Adrenal gland (tissue), 12 donors: ENCODE measurements around the gene GATAD2A. TPM values are rescaled to one million over a fixed set of nuclear protein-coding genes. Genes with fewer than 3 reads are reported as not detected.

ENCODE experiments used
- DNase-seq, 7 donors: peaks; one replicate each; pipeline ENCODE4 v3.0.0-alpha.2; 2019 to 2020
- H3K27ac ChIP-seq, 5 donors: fragments of 200-600 bp; sonication (generic) in 4 of 5; 1 replicate in 3 of 5; 2 replicates in 2 of 5; pipeline versions ENCODE4 v1.5.1 to v1.8.0; 2016 to 2020; ENCODE audit warnings: mild to moderate bottlenecking in 1 of 5
- H3K27me3 ChIP-seq: fragments of 200-600 bp; 2 replicates; pipeline ENCODE4 v1.8.0; 2021
- H3K36me3 ChIP-seq, 2 donors: fragments of 200-600 bp; replicated peaks in 1 of 2; 1 replicate in 1 of 2; 2 replicates in 1 of 2; pipeline versions ENCODE4 v1.5.1 to v1.8.0; 2018 to 2022
- H3K4me1 ChIP-seq, 2 donors: fragments of 200-600 bp; replicated peaks in 1 of 2; 1 replicate in 1 of 2; 2 replicates in 1 of 2; pipeline versions ENCODE4 v1.5.1 to v1.8.0; 2018 to 2021
- H3K4me3 ChIP-seq, 4 donors: fragments of 200-600 bp; sonication (generic) in 3 of 4; one replicate each; pipeline ENCODE4 v1.5.1; 2016 to 2018
- H3K9me3 ChIP-seq, 3 donors: fragments of 200-600 bp; sonication (generic) in 1 of 3; replicated peaks in 1 of 3; 1 replicate in 2 of 3; 2 replicates in 1 of 3; pipeline versions ENCODE4 v1.5.1 to v1.8.0; 2016 to 2021
- CTCF ChIP-seq, 6 experiments: fragments of 450-650 bp in 4 of 6; fragments of 200-600 bp in 2 of 6; sonication (generic) in 1 of 6; IDR thresholded peaks; 1 replicate in 5 of 6; 2 replicates in 1 of 6; pipeline versions ENCODE4 v1.5.1 to v1.8.0; 2016 to 2021; ENCODE audit warnings: antibody characterized with exemption in 6 of 6, mild to moderate bottlenecking in 2 of 6, moderate library complexity in 1 of 6
- POLR2A ChIP-seq, 2 donors: fragments of 450-650 bp; IDR thresholded peaks; one replicate each; pipeline ENCODE4 v1.6.1; 2017; ENCODE audit warnings: antibody characterized with exemption in 2 of 2, mild to moderate bottlenecking in 2 of 2, moderate library complexity in 1 of 2
- WGBS, 4 donors: extraction: QIAGEN DNeasy Blood & Tissue Kit in 2 of 4; methylation state at CpG; one replicate each; pipeline versions ENCODE4 v1.1.5 to v1.1.7; 2013 to 2017; 5-methylcytosine and 5-hydroxymethylcytosine counted together
- intact Hi-C, 2 donors: fragments of 100-400 bp; cut with DNase I; formaldehyde crosslinking; loops; one replicate each; pipeline versions ENCODE4 v1.14.1 to v1.15.0; 2022 to 2023
- polyA plus RNA-seq, 3 donors: library from polyadenylated mRNA; stranded (reverse); fragments of 200-250 nt in 2 of 3; fragments of 350-450 nt in 1 of 3; fragmentation: Illumina TruSeq in 1 of 3; extraction: RNeasy Lipid Tissue Mini Kit (QIAGEN cat#74804) in 1 of 3; gene quantifications; one replicate each; pipeline ENCODE4 v1.2.3, GENCODE V29; 2013 to 2014
- total RNA-seq, 9 donors: library from RNA; depleted of rRNA in 4 of 9; stranded (reverse); fragments of >200 nt in 4 of 9; fragments of 120-200 nt in 1 of 9; fragmentation: NEBNext Ultra II Directional in 1 of 9; extraction: Animal tissue kit (Norgen Biotek cat#: 25700) in 1 of 9; gene quantifications; one replicate each; pipeline versions ENCODE4 v1.1.0 to v1.2.4, GENCODE V29; 2013 to 2023
- donor health status: healthy with polysubstance abuse.
- donor health status: Bipolar disorder and iron deficiency.
- donor health status: DM: yes; HTN: yes; CAD: no.
- donor health status: DM: no; HTN: no; CAD: no.
- donor health status: DM: no; HTN: no; CAD: no.
- donor health status: DM: yes; HTN: yes; CAD: no.

GATAD2A gene
- total and polyA plus RNA-seq, 12 donors: 17.0 to 125 (median 61.9) TPM

DNA sequence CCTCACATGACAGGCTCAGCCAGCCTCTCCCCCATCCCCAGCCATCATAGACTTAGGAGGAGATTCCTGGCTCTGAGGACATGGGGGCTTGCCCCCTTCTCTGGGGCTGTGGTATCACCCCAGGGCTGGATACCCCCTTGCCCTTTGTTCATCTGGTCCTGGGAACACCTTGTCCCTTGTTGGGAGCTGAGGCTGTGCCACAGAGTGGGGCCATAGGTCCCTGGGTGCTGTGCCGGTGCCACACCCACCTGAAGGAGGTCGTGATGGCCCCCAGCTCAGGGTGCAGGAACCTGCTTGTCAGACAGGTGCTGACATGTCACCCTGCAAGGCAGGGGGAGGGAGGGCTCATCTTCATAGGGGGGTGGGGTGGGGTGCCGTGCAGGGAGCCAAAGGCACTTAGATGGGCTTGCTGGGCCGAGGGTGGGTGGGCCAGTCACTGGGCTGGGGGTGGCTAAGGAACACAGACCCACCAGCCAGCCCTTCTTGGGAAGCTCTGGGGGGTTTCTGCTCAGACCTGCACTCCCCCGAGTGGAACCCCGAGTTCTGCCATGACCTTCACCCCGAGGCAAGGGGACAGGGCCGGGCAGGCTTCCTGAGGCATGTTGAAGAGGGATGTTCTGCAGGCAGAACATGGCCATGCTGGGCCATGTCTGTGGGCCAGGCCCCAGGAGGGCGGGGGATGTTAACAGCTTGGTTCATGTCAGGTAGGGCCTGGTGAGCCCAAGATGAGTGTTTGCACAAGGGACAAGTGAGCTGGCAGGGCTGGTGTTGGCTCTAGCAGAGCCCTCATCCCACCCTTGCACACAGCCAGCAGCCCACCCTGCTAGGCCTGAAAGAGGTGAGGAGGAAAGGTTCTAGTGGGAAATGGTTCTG, 81.8 kb downstream of the GATAD2A start:
- 50 to 80% (median 69%) methylated on average over 1 to 9 of the region's 9 CpGs for WGBS, 4 donors
- TF ChIP-seq CTCF (IDR thresholded peaks at IDR 0.05) (no peak), POLR2A (IDR thresholded peaks at IDR 0.05) (no peak)
- H3K27ac ChIP-seq: peak overlapping the region; percentile 19 to 87 (median 69)

GRCh38 chr19:19487950-19488874, 82.7 kb downstream of the GATAD2A start:
- TF ChIP-seq POLR2A (IDR thresholded peaks at IDR 0.05): no peak
- TF ChIP-seq CTCF (IDR thresholded peaks at IDR 0.05): no peak
- Histone ChIP-seq H3K27ac (peak overlapping the region; percentile 64 to 87 (median 82)), H3K4me3 (peak overlapping the region in 1 of 4 donors; percentile 27), H3K4me1 (peaks cover 27 to 47% of the 10 kb centered on the region in 2 donors), H3K27me3 (no peaks in the 10 kb centered on the region), H3K36me3 (peaks cover 0 to 11% of the 10 kb centered on the region in 2 donors), H3K9me3 (no peaks in the 10 kb centered on the region)
- WGBS, 4 donors: 39 to 49% (median 41%) methylated on average over 10 to 20 of the region's 20 CpGs
- intact Hi-C loops: loop anchor here in 1 of 2 donors (5.0 kb wide), 1 partner anchor 81 kb away; the partner anchor contains the start of gene GATAD2A
- peak; percentile 61 to 85 (median 79) for DNase-seq

More for the DNA sequence above, 81.8 kb downstream of the GATAD2A start:
- Histone ChIP-seq H3K9me3 (no peaks in the 10 kb centered on the region), H3K27me3 (no peaks in the 10 kb centered on the region), H3K4me1 (peaks cover 27 to 47% of the 10 kb centered on the region in 2 donors), H3K4me3 (no peak overlapping the region), H3K36me3 (peaks cover 0 to 2% of the 10 kb centered on the region in 2 donors)
- DNase-seq: no peak
- intact Hi-C loops: loop anchor here in 1 of 2 donors (5.0 kb wide), 1 partner anchor 80 kb away; the partner anchor contains the start of gene GATAD2A

GRCh38 chr19:19488875-19489690, 83.6 kb downstream of the GATAD2A start:
- intact Hi-C loops: loop anchor here in 1 of 2 donors (5.0 kb wide), 1 partner anchor 82 kb away; the partner anchor contains the start of gene GATAD2A

More at GRCh38 chr19:19488875-19489690, 83.6 kb downstream of the GATAD2A start:
- WGBS, 4 donors: 19 to 23% (median 21%) methylated on average over 8 to 14 of the region's 14 CpGs
- Histone ChIP-seq H3K27me3 (no peaks in the 10 kb centered on the region), H3K4me3 (peak overlapping the region in 1 of 4 donors; percentile 27), H3K4me1 (peaks cover 27 to 47% of the 10 kb centered on the region in 2 donors), H3K36me3 (peaks cover 0 to 20% of the 10 kb centered on the region in 2 donors), H3K27ac (peak overlapping the region; percentile 64 to 87 (median 82)), H3K9me3 (no peaks in the 10 kb centered on the region)
- TF ChIP-seq CTCF (IDR thresholded peaks at IDR 0.05) (no peak), POLR2A (IDR thresholded peaks at IDR 0.05) (peak in 1 of 2 donors; percentile 11)
- peak; percentile 73 to 96 (median 88) for DNase-seq
